Left ventricle myocardium inferior (tissue), 1 donor: Measurements from ENCODE around the gene IRAK1. TPM values are rescaled to one million over a fixed set of nuclear protein-coding genes. Genes with fewer than 3 reads are reported as not detected.

Experiments used
- DNase-seq: peaks from one replicate; pipeline ENCODE4 v3.0.0-alpha.2; 2020
- H3K27ac ChIP-seq: fragments of 200-600 bp; replicated peaks from 2 replicates; pipeline ENCODE4 v1.8.0; 2021
- H3K27me3 ChIP-seq: fragments of 200-600 bp; 2 replicates; pipeline ENCODE4 v1.8.0; 2021; ENCODE audit warnings: low read depth
- H3K36me3 ChIP-seq: fragments of 200-600 bp; 2 replicates; pipeline ENCODE4 v1.8.0; 2021
- H3K4me1 ChIP-seq: fragments of 200-600 bp; 2 replicates; pipeline ENCODE4 v1.8.0; 2021
- H3K4me3 ChIP-seq: fragments of 200-600 bp; 2 replicates; pipeline ENCODE4 v1.8.0; 2021; ENCODE audit warnings: mild to moderate bottlenecking, moderate library complexity
- H3K9me3 ChIP-seq: fragments of 200-600 bp; replicated peaks from 2 replicates; pipeline ENCODE4 v1.8.0; 2021
- CTCF ChIP-seq: fragments of 200-600 bp; IDR thresholded peaks from 2 replicates; pipeline ENCODE4 v1.8.0; 2021; ENCODE audit warnings: antibody characterized with exemption, mild to moderate bottlenecking, borderline replicate concordance
- intact Hi-C: fragments of 100-400 bp; cut with micrococcal nuclease; formaldehyde crosslinking; loops from one replicate; pipeline ENCODE4 v1.11.0; 2022
- total RNA-seq: library from RNA; stranded (reverse); fragmentation: NEBNext Ultra II Directional; extraction: Animal tissue kit (Norgen Biotek cat#: 25700); gene quantifications from one replicate; pipeline ENCODE4 v1.2.1, GENCODE V29; 2021
- donor health status: DM: no; HTN: yes; CAD: no; lungs with severe emphysema.

Gene IRAK1
- total RNA-seq, 1 donor from 2014 or later: 40.6 TPM

GRCh38 chrX:154019061-154019621 is 561 bp downstream of the IRAK1 start:
- H3K36me3 ChIP-seq: peaks cover 10% of the 10 kb centered on the region
- no peak for DNase-seq
- peak overlapping the region; percentile 92 for H3K27ac ChIP-seq
- peaks cover 29% of the 10 kb centered on the region for H3K4me1 ChIP-seq
- no peaks in the 10 kb centered on the region for H3K27me3 ChIP-seq
- no peak for TF ChIP-seq CTCF
- no peaks in the 10 kb centered on the region for H3K9me3 ChIP-seq
- intact Hi-C loops: no loop called here
- peak overlapping the region; percentile 72 for H3K4me3 ChIP-seq

- peaks cover 33% of the 10 kb centered on the region for H3K4me1 ChIP-seq
These were observed 1.1 kb downstream of the IRAK1 start for GRCh38 chrX:154018518-154019060.

DNA sequence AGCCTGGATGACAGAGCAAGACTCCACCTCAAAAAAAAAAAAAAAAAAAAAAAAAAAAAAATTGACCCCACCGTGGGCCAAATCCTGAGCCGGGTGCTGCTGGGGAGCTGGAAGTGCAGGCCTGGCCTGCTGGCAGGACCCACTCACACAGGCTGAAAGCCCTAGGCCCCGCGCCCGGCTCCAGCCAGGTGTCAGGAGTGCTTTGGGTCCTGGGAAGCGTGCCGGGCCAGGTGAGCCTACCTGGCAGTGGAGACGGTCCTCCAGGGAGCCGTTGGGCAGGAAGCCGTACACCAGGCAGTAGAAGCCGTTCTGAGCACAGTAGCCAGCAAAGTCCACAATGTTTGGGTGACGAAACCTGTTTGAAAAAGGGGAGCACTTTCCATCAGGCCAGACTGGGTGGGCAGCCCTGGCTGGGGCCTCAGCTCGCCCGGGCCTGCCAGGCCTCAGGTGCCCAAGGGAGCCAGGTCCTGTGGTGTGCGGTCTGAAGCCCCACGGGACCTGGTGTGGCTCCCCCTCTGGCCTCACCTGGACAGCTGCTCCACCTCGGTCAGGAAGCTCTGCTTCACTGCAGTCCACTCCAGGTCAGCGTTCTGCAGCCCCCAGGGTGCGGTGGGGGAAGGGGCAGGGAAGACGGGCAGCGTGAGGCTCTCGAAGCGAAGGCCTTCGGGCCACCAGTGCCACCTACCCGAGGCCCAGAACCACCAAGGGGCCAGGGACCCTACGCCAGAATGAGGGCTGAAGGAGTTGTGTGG is 1.8 kb downstream of the IRAK1 start:
- H3K4me3 ChIP-seq: no peak overlapping the region
- H3K27ac ChIP-seq: no peak overlapping the region
- H3K9me3 ChIP-seq: no peaks in the 10 kb centered on the region
- intact Hi-C loops: no loop called here
- no peak for DNase-seq
- no peak for TF ChIP-seq CTCF
- peaks cover 10% of the 10 kb centered on the region for H3K36me3 ChIP-seq
- H3K4me1 ChIP-seq: peaks cover 36% of the 10 kb centered on the region
- no peaks in the 10 kb centered on the region for H3K27me3 ChIP-seq

More at GRCh38 chrX:154018518-154019060, 1.1 kb downstream of the IRAK1 start:
- DNase-seq: no peak
- no peaks in the 10 kb centered on the region for H3K27me3 ChIP-seq
- intact Hi-C loops: no loop called here
- peaks cover 10% of the 10 kb centered on the region for H3K36me3 ChIP-seq
- H3K27ac ChIP-seq: peak overlapping the region; percentile 92
- TF ChIP-seq CTCF: no peak
- H3K4me3 ChIP-seq: peak overlapping the region; percentile 72
- no peaks in the 10 kb centered on the region for H3K9me3 ChIP-seq

DNA sequence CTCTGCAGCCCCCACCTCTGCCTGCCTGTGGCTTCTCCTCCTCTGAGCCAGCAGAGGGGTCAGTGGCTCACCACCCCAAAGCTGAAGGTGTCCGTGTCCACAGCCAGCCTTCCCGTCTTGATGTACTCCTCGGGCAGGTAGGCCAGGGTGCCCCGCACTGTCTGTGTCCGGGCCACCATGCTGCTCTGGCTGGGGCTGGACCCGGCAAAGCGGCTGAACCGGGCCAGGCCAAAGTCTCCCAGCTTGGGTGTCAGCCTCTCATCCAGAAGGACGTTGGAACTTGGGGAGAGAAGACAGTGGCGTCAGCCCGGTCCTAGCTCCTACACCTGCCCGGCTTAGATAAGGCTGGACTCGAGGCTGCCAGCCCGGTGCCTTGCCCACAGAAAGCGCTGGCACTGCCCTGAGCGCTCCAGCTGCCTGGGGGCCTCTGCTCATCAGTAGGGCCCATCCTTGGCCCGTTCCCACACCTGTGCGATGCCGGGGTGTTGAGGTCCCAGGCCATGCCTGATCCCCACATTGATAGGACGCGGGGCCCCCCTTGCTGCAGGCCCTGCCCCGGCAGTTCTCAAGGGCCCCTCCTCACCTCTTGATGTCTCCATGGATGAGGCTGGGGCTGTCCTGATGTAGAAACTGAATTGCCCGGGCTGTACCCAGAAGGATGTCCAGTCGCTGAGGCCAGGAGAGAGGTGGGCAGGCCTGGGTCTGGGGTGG is 3.2 kb downstream of the IRAK1 start:
- DNase-seq: no peak
- H3K4me1 ChIP-seq: peaks cover 36% of the 10 kb centered on the region
- H3K36me3 ChIP-seq: peaks cover 10% of the 10 kb centered on the region
- intact Hi-C loops: no loop called here
- H3K4me3 ChIP-seq: no peak overlapping the region
- no peak for TF ChIP-seq CTCF
- no peak overlapping the region for H3K27ac ChIP-seq
- no peaks in the 10 kb centered on the region for H3K9me3 ChIP-seq
- H3K27me3 ChIP-seq: no peaks in the 10 kb centered on the region

DNA sequence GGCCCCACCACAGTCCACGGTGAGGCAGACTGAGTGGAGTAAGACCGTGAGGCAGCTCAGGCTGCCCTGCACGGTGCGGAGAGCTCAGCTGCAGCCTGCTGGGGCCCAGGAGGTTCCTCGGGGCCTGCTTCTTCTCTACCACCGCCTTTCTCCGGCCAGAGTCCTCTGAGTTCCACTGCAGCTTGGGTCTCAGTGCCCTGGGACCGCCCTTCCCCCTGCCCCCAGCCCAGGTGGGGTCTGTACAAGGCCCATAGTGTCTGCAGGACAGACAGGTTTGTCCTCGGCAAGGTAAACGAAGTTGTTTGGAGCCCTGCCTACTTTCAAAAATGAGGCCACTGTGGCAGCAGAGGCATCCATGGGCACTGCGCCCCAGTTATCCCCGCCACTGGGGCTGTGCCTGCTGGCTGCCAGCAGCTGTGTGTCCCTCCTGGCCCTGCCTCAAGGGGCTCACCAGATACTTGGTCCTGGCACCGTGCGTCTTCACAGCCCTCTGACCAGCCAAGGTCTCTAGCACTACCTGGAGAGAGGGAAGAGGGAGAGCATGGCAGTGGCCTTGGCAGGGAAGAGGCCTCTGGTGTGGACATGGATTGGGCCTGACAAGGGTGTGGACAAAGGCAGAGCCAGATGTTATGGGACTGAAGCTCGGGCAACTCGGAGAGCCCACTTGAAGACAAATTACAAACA is 4.0 kb downstream of the IRAK1 start:
- Histone ChIP-seq H3K4me1 (peaks cover 29% of the 10 kb centered on the region), H3K4me3 (no peak overlapping the region), H3K27ac (no peak overlapping the region), H3K9me3 (no peaks in the 10 kb centered on the region), H3K27me3 (no peaks in the 10 kb centered on the region), H3K36me3 (peaks cover 10% of the 10 kb centered on the region)
- intact Hi-C loops: no loop called here
- TF ChIP-seq CTCF: no peak
- DNase-seq: no peak
